ENCODE results near the gene CCDC18.
"Not testable (repeated sequence)": the region's sequence is repeated elsewhere in the genome, so short reads cannot be mapped to it uniquely, and the experiment has no call there.

DNA sequence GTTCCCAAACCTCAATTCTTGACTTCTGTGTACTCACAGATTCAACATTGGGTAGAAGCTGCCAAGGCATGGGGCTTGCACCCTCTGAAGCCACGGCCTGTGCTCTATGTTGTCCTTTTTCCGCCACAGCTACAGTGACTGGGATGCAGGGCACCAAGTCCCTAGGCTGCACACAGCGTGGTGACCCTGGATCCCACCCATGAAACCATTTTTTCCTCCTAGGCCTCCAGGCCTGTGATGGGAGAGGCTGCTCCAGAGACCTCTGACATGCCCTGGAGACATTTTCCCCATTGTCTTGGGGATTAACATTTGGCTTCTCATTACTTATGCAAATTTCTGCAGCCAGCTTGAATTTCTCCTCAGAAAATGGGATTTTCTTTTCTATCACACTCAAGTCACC, 62.7 kb downstream of the CCDC18 start:
- TF ChIP-seq, protein P1, sequence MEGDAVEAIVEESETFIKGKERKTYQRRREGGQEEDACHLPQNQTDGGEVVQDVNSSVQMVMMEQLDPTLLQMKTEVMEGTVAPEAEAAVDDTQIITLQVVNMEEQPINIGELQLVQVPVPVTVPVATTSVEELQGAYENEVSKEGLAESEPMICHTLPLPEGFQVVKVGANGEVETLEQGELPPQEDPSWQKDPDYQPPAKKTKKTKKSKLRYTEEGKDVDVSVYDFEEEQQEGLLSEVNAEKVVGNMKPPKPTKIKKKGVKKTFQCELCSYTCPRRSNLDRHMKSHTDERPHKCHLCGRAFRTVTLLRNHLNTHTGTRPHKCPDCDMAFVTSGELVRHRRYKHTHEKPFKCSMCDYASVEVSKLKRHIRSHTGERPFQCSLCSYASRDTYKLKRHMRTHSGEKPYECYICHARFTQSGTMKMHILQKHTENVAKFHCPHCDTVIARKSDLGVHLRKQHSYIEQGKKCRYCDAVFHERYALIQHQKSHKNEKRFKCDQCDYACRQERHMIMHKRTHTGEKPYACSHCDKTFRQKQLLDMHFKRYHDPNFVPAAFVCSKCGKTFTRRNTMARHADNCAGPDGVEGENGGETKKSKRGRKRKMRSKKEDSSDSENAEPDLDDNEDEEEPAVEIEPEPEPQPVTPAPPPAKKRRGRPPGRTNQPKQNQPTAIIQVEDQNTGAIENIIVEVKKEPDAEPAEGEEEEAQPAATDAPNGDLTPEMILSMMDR (IDR thresholded peaks at IDR 0.05 in 4 of 5, conservative IDR thresholded peaks at IDR 0.05 in 1 of 5) = not testable (repeated sequence)
- not testable (repeated sequence) for TF ChIP-seq POLR2A (IDR thresholded peaks at IDR 0.05)
